Smooth muscle cell (in vitro differentiated cells): Measurements from ENCODE around the gene RAPGEF3. TPM values are rescaled to one million over a fixed set of nuclear protein-coding genes. Genes with fewer than 3 reads are reported as not detected.

Experiments
- DNase-seq: peaks from one replicate; lab custom pipeline; 2025; ENCODE audit not compliant: unreplicated experiment; lab: John Stamatoyannopoulos, UW
- H2AFZ ChIP-seq: fragments of 200-600 bp; sonication (generic); 2 replicates; pipeline ENCODE4 v1.6.0; 2016; ENCODE audit warnings: antibody characterized with exemption, low read depth, mild to moderate bottlenecking
- H3F3A ChIP-seq: fragments of 200-600 bp; sonication (generic); 2 replicates; pipeline ENCODE4 v1.6.0; 2017; ENCODE audit warnings: antibody characterized with exemption, low read depth
- H3K27ac ChIP-seq: fragments of 200-600 bp; sonication (generic); 2 replicates; pipeline ENCODE4 v1.5.1; 2016; ENCODE audit warnings: low read depth, mild to moderate bottlenecking
- H3K27me3 ChIP-seq: fragments of 200-600 bp; sonication (generic); 2 replicates; pipeline ENCODE4 v1.6.1; 2016; ENCODE audit warnings: low read depth, mild to moderate bottlenecking
- H3K36me3 ChIP-seq: fragments of 200-600 bp; sonication (generic); 2 replicates; pipeline ENCODE4 v1.5.1; 2016; ENCODE audit warnings: low read depth
- H3K4me1 ChIP-seq: fragments of 200-600 bp; sonication (generic); 2 replicates; pipeline ENCODE4 v1.5.1; 2016; ENCODE audit warnings: low read depth
- H3K4me2 ChIP-seq: fragments of 200-600 bp; sonication (generic); 2 replicates; pipeline ENCODE4 v1.6.0; 2016; ENCODE audit warnings: mild to moderate bottlenecking
- H3K4me3 ChIP-seq: fragments of 200-600 bp; sonication (generic); 2 replicates; pipeline ENCODE4 v1.5.1; 2016; ENCODE audit warnings: mild to moderate bottlenecking
- H3K79me2 ChIP-seq: fragments of 200-600 bp; sonication (generic); 2 replicates; pipeline ENCODE4 v1.6.0; 2016; ENCODE audit warnings: low read depth, mild to moderate bottlenecking
- H3K9ac ChIP-seq: fragments of 200-600 bp; sonication (generic); 2 replicates; pipeline ENCODE4 v1.6.0; 2016; ENCODE audit warnings: low read depth
- H3K9me3 ChIP-seq: fragments of 200-600 bp; sonication (generic); replicated peaks from 2 replicates; pipeline ENCODE4 v1.5.1; 2016; ENCODE audit warnings: low read depth
- H4K20me1 ChIP-seq: fragments of 200-600 bp; sonication (generic); 2 replicates; pipeline ENCODE4 v1.6.0; 2016; ENCODE audit warnings: low read depth
- WGBS: methylation state at CpG from one replicate; pipeline ENCODE4 v1.1.7; 2016; ENCODE audit warnings: low lambda C conversion rate; 5-methylcytosine and 5-hydroxymethylcytosine counted together
- polyA plus RNA-seq: library from polyadenylated mRNA; unstranded; fragments of >200 nt; fragmentation: Nextera tagmentation; extraction: Ambion mirVana; gene quantifications from 2 replicates; pipeline ENCODE4 v1.2.1, GENCODE V29; 2016
- total RNA-seq: library from RNA; depleted of rRNA; stranded (reverse); fragments of >200 nt; gene quantifications from 2 replicates; pipeline ENCODE4 v1.2.3, GENCODE V29; 2014
- TF ChIP-seq, protein P1 (sequence below): fragments of 200-600 bp; sonication (generic); IDR thresholded peaks from 2 replicates; pipeline ENCODE4 v1.5.1; 2017; ENCODE audit warnings: borderline replicate concordance, mild to moderate bottlenecking, antibody characterized with exemption; ENCODE audit not compliant: insufficient read depth, poor library complexity, severe bottlenecking

The RAPGEF3 gene
- total and polyA plus RNA-seq, 2 experiments from 2014 or later, result 1.9 to 5.6 TPM

DNA sequence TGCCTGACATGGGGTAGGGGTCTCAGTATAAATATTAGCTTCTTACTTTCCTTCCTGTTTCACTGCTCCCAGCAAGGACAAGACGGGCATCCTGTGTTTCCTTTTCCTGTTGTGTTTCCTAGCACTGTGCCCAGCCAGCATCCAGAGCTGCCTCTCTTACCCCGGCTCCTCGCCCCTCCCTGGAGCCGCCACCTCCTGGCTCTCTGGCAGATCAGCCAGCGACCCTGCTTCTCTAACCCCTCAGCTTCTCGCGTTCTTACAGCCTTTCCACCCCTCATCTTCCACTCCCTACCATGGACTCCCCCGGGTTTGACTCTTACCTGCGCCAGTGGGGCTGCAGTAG is 43.2 kb upstream of the RAPGEF3 start:
- 85% methylated on average over 9 of the region's 9 CpGs for WGBS
- H3K4me1 ChIP-seq, result no peaks in the 10 kb centered on the region
- H4K20me1 ChIP-seq, result peaks cover 91% of the 10 kb centered on the region

DNA sequence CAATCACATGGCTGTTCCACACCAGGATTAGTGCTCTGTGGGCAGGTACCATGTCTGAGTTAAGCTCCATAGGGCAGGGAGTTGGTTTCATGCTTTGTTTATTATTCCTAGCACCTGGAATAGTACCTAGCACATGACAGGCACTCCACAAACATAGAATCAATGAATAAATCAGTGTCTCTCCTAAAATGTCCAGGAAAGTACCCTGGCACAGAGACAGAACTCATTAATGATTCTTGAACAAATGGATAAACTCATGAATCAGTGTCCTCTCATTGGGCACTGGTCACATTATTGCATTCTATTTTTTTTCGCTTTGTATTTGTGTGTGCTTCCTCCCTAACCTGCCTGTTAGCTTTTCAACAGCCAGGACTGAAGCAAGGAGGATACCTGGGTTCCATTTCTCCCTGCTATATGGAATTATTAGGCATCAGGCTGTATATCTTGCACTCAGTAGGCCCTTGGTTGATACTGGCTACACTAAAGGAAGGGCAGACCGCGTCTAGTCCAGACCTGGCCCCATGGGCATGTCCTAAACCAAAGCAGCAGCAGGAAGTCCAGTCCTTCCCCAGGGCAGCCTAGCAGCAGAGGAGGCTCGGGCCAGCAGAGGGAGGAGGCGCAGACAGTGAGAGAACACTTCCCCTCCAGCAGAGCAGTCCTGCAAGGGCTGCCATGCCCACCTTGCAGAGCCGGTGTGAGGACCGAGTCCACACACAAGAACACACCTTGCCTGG is 42.7 kb upstream of the RAPGEF3 start:
- no peak overlapping the region for H3K9ac ChIP-seq
- H3K27me3 ChIP-seq, result no peaks in the 10 kb centered on the region
- H3K4me3 ChIP-seq, result no peak overlapping the region
- H3K79me2 ChIP-seq, result peaks cover 63% of the 10 kb centered on the region
- DNase-seq, result no peak
- peaks cover 86% of the 10 kb centered on the region for H4K20me1 ChIP-seq
- H3K9me3 ChIP-seq, result no peaks in the 10 kb centered on the region
- no peaks in the 10 kb centered on the region for H3K4me1 ChIP-seq
- H3K27ac ChIP-seq, result no peak overlapping the region
- H2AFZ ChIP-seq, result no peak overlapping the region
- 86% methylated on average over 7 of the region's 7 CpGs for WGBS
- TF ChIP-seq, protein P1, sequence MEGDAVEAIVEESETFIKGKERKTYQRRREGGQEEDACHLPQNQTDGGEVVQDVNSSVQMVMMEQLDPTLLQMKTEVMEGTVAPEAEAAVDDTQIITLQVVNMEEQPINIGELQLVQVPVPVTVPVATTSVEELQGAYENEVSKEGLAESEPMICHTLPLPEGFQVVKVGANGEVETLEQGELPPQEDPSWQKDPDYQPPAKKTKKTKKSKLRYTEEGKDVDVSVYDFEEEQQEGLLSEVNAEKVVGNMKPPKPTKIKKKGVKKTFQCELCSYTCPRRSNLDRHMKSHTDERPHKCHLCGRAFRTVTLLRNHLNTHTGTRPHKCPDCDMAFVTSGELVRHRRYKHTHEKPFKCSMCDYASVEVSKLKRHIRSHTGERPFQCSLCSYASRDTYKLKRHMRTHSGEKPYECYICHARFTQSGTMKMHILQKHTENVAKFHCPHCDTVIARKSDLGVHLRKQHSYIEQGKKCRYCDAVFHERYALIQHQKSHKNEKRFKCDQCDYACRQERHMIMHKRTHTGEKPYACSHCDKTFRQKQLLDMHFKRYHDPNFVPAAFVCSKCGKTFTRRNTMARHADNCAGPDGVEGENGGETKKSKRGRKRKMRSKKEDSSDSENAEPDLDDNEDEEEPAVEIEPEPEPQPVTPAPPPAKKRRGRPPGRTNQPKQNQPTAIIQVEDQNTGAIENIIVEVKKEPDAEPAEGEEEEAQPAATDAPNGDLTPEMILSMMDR, result no peak
- no peak overlapping the region for H3K4me2 ChIP-seq
- H3K36me3 ChIP-seq, result no peaks in the 10 kb centered on the region
- no peaks in the 10 kb centered on the region for H3F3A ChIP-seq

More for the DNA sequence above, 43.2 kb upstream of the RAPGEF3 start:
- H3K4me2 ChIP-seq, result no peak overlapping the region
- no peak for DNase-seq
- no peak overlapping the region for H3K9ac ChIP-seq
- H3K9me3 ChIP-seq, result no peaks in the 10 kb centered on the region
- no peak overlapping the region for H2AFZ ChIP-seq
- no peaks in the 10 kb centered on the region for H3K36me3 ChIP-seq
- no peaks in the 10 kb centered on the region for H3F3A ChIP-seq
- H3K27me3 ChIP-seq, result no peaks in the 10 kb centered on the region
- TF ChIP-seq, protein P1, result no peak
- H3K4me3 ChIP-seq, result no peak overlapping the region
- peaks cover 69% of the 10 kb centered on the region for H3K79me2 ChIP-seq
- H3K27ac ChIP-seq, result no peak overlapping the region

DNA sequence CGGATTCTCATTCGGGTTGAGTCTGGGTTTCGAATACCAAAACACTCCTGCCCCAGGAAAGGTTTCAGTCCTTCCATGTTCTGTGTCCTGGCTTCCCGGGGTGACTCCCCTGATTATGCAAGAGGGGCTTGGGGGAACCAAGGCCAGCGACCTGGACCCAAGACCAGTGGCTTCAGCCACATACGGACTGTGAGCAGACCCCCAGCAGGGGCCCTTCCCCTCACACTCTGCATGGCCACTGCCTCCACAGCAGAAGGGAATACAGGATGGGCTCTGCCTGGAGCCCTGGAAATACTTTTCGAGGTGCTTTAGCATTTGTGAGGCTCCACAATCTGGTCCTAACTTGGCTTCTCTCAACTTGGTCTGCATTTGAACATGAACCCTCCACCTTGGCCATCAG is 41.9 kb upstream of the RAPGEF3 start:
- Histone ChIP-seq H3K9me3 (no peaks in the 10 kb centered on the region), H3K4me3 (no peak overlapping the region), H3K4me2 (no peak overlapping the region), H3K9ac (no peak overlapping the region), H2AFZ (no peak overlapping the region), H4K20me1 (peaks cover 78% of the 10 kb centered on the region), H3K4me1 (no peaks in the 10 kb centered on the region), H3K27ac (no peak overlapping the region), H3K27me3 (no peaks in the 10 kb centered on the region), H3K79me2 (peaks cover 56% of the 10 kb centered on the region), H3K36me3 (no peaks in the 10 kb centered on the region), H3F3A (no peaks in the 10 kb centered on the region)
- 98% methylated on average over 7 of the region's 7 CpGs for WGBS
- DNase-seq, result no peak
- TF ChIP-seq, protein P1, result no peak
